Activated CD4-positive, alpha-beta T cell treated with anti-CD3 and anti-CD28 coated beads for 24 hours (primary cell): Measurements from ENCODE around the gene DNLZ.

Experiments used
- DNase-seq, 2 donors: peaks; one replicate each; pipeline ENCODE4 v3.0.0-alpha.2; 2020; ENCODE audit warnings: low read depth in 2 of 2

Gene DNLZ

GRCh38 chr9:136376457-136376856 lies 12.9 kb upstream of the DNLZ start:
- DNase-seq: no peak

- no peak for DNase-seq
These were observed 11.6 kb upstream of the DNLZ start for GRCh38 chr9:136375096-136375495.

GRCh38 chr9:136374183-136374575 lies 10.6 kb upstream of the DNLZ start:
- no peak for DNase-seq

- no peak for DNase-seq
These were observed 10.0 kb upstream of the DNLZ start, which contains the start of gene CARD9 for GRCh38 chr9:136373300-136374182. CARD9 (minus strand) TSS chr9:136373669; CDS start chr9:136372078, 1,591 bp downstream.

GRCh38 chr9:136372561-136373299 lies 9.2 kb upstream of the DNLZ start:
- no peak for DNase-seq

GRCh38 chr9:136372006-136372405 lies 8.5 kb upstream of the DNLZ start:
- no peak for DNase-seq

GRCh38 chr9:136371533-136371880 lies 8.0 kb upstream of the DNLZ start:
- no peak for DNase-seq

GRCh38 chr9:136370687-136371532 lies 7.4 kb upstream of the DNLZ start:
- DNase-seq: no peak

GRCh38 chr9:136370037-136370436 lies 6.5 kb upstream of the DNLZ start:
- no peak for DNase-seq

- no peak for DNase-seq
These were observed 4.6 kb upstream of the DNLZ start for GRCh38 chr9:136368190-136368589.

- DNase-seq: no peak
These were observed 4.0 kb upstream of the DNLZ start for GRCh38 chr9:136367296-136368145.

- no peak for DNase-seq
These were observed 3.3 kb upstream of the DNLZ start for GRCh38 chr9:136366826-136367225.

GRCh38 chr9:136365775-136366222 lies 2.3 kb upstream of the DNLZ start:
- no peak for DNase-seq

- no peak for DNase-seq
These were observed 1.6 kb upstream of the DNLZ start for GRCh38 chr9:136364942-136365774.

- no peak for DNase-seq
These were observed 605 bp upstream of the DNLZ start for GRCh38 chr9:136363949-136364748.

GRCh38 chr9:136362450-136362784 lies 1.1 kb downstream of the DNLZ start:
- DNase-seq: no peak

- no peak for DNase-seq
These were observed 1.6 kb downstream of the DNLZ start for GRCh38 chr9:136361754-136362449.

- DNase-seq: no peak
These were observed 2.3 kb downstream of the DNLZ start for GRCh38 chr9:136361047-136361753.
